H1 (cell line): Measurements from ENCODE around the gene CCDC144A. TPM values are rescaled to one million over a fixed set of nuclear protein-coding genes. Genes with fewer than 3 reads are reported as not detected.
"Not testable (repeated sequence)": the region's sequence is repeated elsewhere in the genome, so short reads cannot be mapped to it uniquely, and the experiment has no call there.

Experiments used
- CTCF ChIA-PET: fragments of 300-600 bp; sonication (Branson Sonifier 250); formaldehyde crosslinking; loops from one replicate; lab custom pipeline; 2021; ENCODE audit not compliant: partially characterized antibody; lab: Charles Lee
- POLR2A ChIA-PET: fragments of 300-600 bp; sonication (Branson Sonifier 250); formaldehyde crosslinking; loops from one replicate; lab custom pipeline; 2021; ENCODE audit warnings: inconsistent platforms; ENCODE audit not compliant: partially characterized antibody; lab: Charles Lee
- DNase-seq, 2 experiments: peaks; one replicate each; pipeline versions ENCODE4 v3.0.0 to v3.0.0-alpha.2; 2010 to 2022; ENCODE audit warnings: low spot score in 2 of 2, low read depth in 1 of 2, mixed read lengths in 1 of 2
- FAIRE-seq: peaks from 2 replicates; lab custom pipeline; 2011; peaks lifted over from hg19 to GRCh38; lab: Jason Lieb, UNC
- H2AFZ ChIP-seq: 2 replicates; pipeline ENCODE4 v1.8.1; 2012; ENCODE audit warnings: low read length, inconsistent platforms
- H2AK5ac ChIP-seq: 2 replicates; pipeline ENCODE4 v1.6.1; 2013; ENCODE audit warnings: low read depth, low read length
- H2BK120ac ChIP-seq: replicated peaks from 2 replicates; pipeline ENCODE3; 2013; ENCODE audit warnings: low read depth, low read length, inconsistent platforms
- H2BK12ac ChIP-seq: 2 replicates; pipeline ENCODE4 v1.6.1; 2013; ENCODE audit warnings: low read depth, low read length
- H2BK15ac ChIP-seq: 2 replicates; pipeline ENCODE4 v1.6.1; 2013; ENCODE audit warnings: low read length
- H2BK20ac ChIP-seq: 2 replicates; pipeline ENCODE4 v1.6.1; 2013; ENCODE audit warnings: low read length
- H2BK5ac ChIP-seq: 2 replicates; pipeline ENCODE4 v1.6.1; 2013; ENCODE audit warnings: low read depth, low read length
- H3K14ac ChIP-seq: 2 replicates; pipeline ENCODE4 v1.6.1; 2013; ENCODE audit warnings: inconsistent platforms; ENCODE audit not compliant: insufficient read length
- H3K18ac ChIP-seq: 2 replicates; pipeline ENCODE4 v1.6.1; 2013; ENCODE audit warnings: low read length; ENCODE audit errors: extremely low read depth
- H3K23ac ChIP-seq: 2 replicates; pipeline ENCODE4 v1.6.1; 2013; ENCODE audit warnings: inconsistent platforms; ENCODE audit not compliant: insufficient read length
- H3K23me2 ChIP-seq: 2 replicates; pipeline ENCODE4 v1.6.1; 2013; ENCODE audit warnings: low read depth, low read length
- H3K27ac ChIP-seq: 2 replicates; pipeline ENCODE4 v1.6.1; 2011; ENCODE audit warnings: low read depth, low read length, inconsistent platforms
- H3K27me3 ChIP-seq, 4 experiments: replicated peaks in 1 of 4; 1 replicate in 1 of 4; 2 replicates in 3 of 4; pipeline versions ENCODE4 v1.6.1 to v1.8.1; 2011 to 2013; ENCODE audit warnings: low read length in 3 of 4, mild to moderate bottlenecking in 3 of 4, inconsistent platforms in 2 of 4, mixed read lengths in 2 of 4, moderate library complexity in 1 of 4; ENCODE audit not compliant: control insufficient read depth in 3 of 4, insufficient read depth in 3 of 4; ENCODE audit errors: extremely low read depth in 1 of 4
- H3K36me3 ChIP-seq, 4 experiments: 2 replicates each; pipeline versions ENCODE4 v1.6.1 to v1.8.1; 2011 to 2013; ENCODE audit warnings: mild to moderate bottlenecking in 4 of 4, low read length in 3 of 4, moderate library complexity in 2 of 4, control low read depth in 1 of 4, inconsistent platforms in 1 of 4; ENCODE audit not compliant: insufficient read depth in 4 of 4, control insufficient read depth in 2 of 4
- H3K4ac ChIP-seq: replicated peaks from 2 replicates; pipeline ENCODE3; 2013; ENCODE audit warnings: low read length, low read depth, mixed read lengths, inconsistent platforms; ENCODE audit not compliant: insufficient read length
- H3K4me1 ChIP-seq, 4 experiments: replicated peaks in 1 of 4; 1 replicate in 1 of 4; 2 replicates in 3 of 4; pipeline versions ENCODE4 v1.6.1 to v1.8.1; 2011 to 2013; ENCODE audit warnings: low read length in 3 of 4, inconsistent platforms in 2 of 4, mixed read lengths in 1 of 4; ENCODE audit not compliant: insufficient read depth in 4 of 4, control insufficient read depth in 3 of 4
- H3K4me2 ChIP-seq, 2 experiments: 2 replicates each; pipeline versions ENCODE4 v1.6.1 to v1.8.1; 2011 to 2013; ENCODE audit warnings: low read depth in 2 of 2, low read length in 2 of 2, control low read depth in 1 of 2, inconsistent platforms in 1 of 2, mild to moderate bottlenecking in 1 of 2; ENCODE audit not compliant: insufficient read depth in 1 of 2
- H3K4me3 ChIP-seq, 4 experiments: fragments of 200-600, 300-600 bp in 1 of 4; sonication (generic), shearing (Covaris generic), sonication (Bioruptor Twin) in 1 of 4; 2 replicates each; pipeline versions ENCODE4 v1.5.1 to v1.8.1; 2011 to 2016; ENCODE audit warnings: low read length in 4 of 4, low read depth in 3 of 4, control low read depth in 2 of 4, inconsistent platforms in 2 of 4, mild to moderate bottlenecking in 2 of 4, mixed read lengths in 1 of 4, moderate library complexity in 1 of 4; ENCODE audit not compliant: insufficient read depth in 2 of 4; ENCODE audit errors: extremely low read depth in 1 of 4
- H3K56ac ChIP-seq: replicated peaks from 2 replicates; pipeline ENCODE3; 2013; ENCODE audit warnings: low read depth, mild to moderate bottlenecking, mixed read lengths, low read length, inconsistent platforms; ENCODE audit not compliant: insufficient read length
- H3K79me1 ChIP-seq: 2 replicates; pipeline ENCODE4 v1.6.1; 2013; ENCODE audit warnings: low read depth, low read length, control low read depth
- H3K79me2 ChIP-seq, 2 experiments: 2 replicates each; pipeline versions ENCODE4 v1.6.1 to v1.8.1; 2012 to 2013; ENCODE audit warnings: low read length in 2 of 2, mild to moderate bottlenecking in 2 of 2, inconsistent platforms in 1 of 2; ENCODE audit not compliant: insufficient read depth in 2 of 2, control insufficient read depth in 1 of 2
- H3K9ac ChIP-seq, 4 experiments: replicated peaks in 1 of 4; 1 replicate in 1 of 4; 2 replicates in 3 of 4; pipeline versions ENCODE4 v1.6.1 to v1.8.1; 2011 to 2013; ENCODE audit warnings: low read depth in 3 of 4, low read length in 3 of 4, control low read depth in 2 of 4, mild to moderate bottlenecking in 2 of 4, moderate library complexity in 2 of 4, inconsistent platforms in 1 of 4; ENCODE audit errors: extremely low read depth in 1 of 4
- H3K9me3 ChIP-seq, 2 experiments: 2 replicates each; pipeline versions ENCODE4 v1.6.1 to v1.8.1; 2012 to 2013; ENCODE audit warnings: mild to moderate bottlenecking in 2 of 2, moderate library complexity in 2 of 2, control low read depth in 1 of 2, inconsistent platforms in 1 of 2, low read depth in 1 of 2, low read length in 1 of 2, mixed read lengths in 1 of 2; ENCODE audit not compliant: insufficient read depth in 2 of 2
- H4K20me1 ChIP-seq, 2 experiments: replicated peaks in 1 of 2; 2 replicates each; pipeline versions ENCODE3 to v1.8.1; 2011 to 2013; ENCODE audit warnings: inconsistent platforms in 2 of 2, low read length in 2 of 2, mild to moderate bottlenecking in 1 of 2; ENCODE audit not compliant: insufficient read depth in 2 of 2, control insufficient read depth in 1 of 2
- H4K5ac ChIP-seq: 2 replicates; pipeline ENCODE4 v1.6.1; 2013; ENCODE audit warnings: low read length, low read depth, mixed read lengths, inconsistent platforms; ENCODE audit not compliant: insufficient read length
- H4K8ac ChIP-seq: 2 replicates; pipeline ENCODE4 v1.8.0; 2013; ENCODE audit warnings: mild to moderate bottlenecking, moderate library complexity, low read length, inconsistent platforms; ENCODE audit not compliant: insufficient read depth; ENCODE audit errors: extremely low read depth
- H4K91ac ChIP-seq: replicated peaks from 2 replicates; pipeline ENCODE3; 2013; ENCODE audit warnings: low read length, mixed read lengths, inconsistent platforms; ENCODE audit not compliant: insufficient read length
- WGBS, 2 experiments: shearing (Covaris generic) in 1 of 2; methylation state at CpG; one replicate each; pipeline versions ENCODE4 v1.1.6 to v1.1.7; 2013 to 2015; ENCODE audit warnings: low lambda C conversion rate in 2 of 2, mixed read lengths in 2 of 2, inconsistent platforms in 1 of 2, low coverage in 1 of 2, missing lambda C conversion rate in 1 of 2; ENCODE audit not compliant: insufficient replicate concordance in 2 of 2, insufficient coverage in 1 of 2, insufficient read length in 1 of 2; ENCODE audit errors: extremely low coverage in 1 of 2, missing lambda C conversion rate in 1 of 2; 5-methylcytosine and 5-hydroxymethylcytosine counted together
- polyA plus RNA-seq, 7 experiments: library from polyadenylated mRNA; depleted of rRNA in 3 of 7; stranded (reverse) in 5 of 7; unstranded in 2 of 7; fragments of >200 nt in 5 of 7; fragments of 200-250 nt in 2 of 7; gene quantifications; 1 replicate in 5 of 7; 2 replicates in 1 of 7; 4 replicates in 1 of 7; pipeline versions ENCODE4 v1.2.1 to v1.2.3, GENCODE V29; 2011 to 2013; ENCODE audit warnings: missing spikeins in 2 of 7, mixed read lengths in 2 of 7
- total RNA-seq: library from RNA; stranded (reverse); fragmentation: NEBNext Ultra II Directional; extraction: Animal tissue kit (Norgen Biotek cat#: 25700); gene quantifications from 2 replicates; pipeline ENCODE4 v1.2.1, GENCODE V29; 2021

Gene CCDC144A
- total and polyA plus RNA-seq, 2 of the 8 experiments (the other 6 are each of a cell fraction or from before 2014, with no cell fraction given), result 0.35 to 1.7 TPM

GRCh38 chr17:16789622-16790021 is 99.6 kb downstream of the CCDC144A start:
- DNase-seq, H3K9ac ChIP-seq, H3K14ac ChIP-seq, H4K20me1 ChIP-seq, H3K56ac ChIP-seq, H3K4me1 ChIP-seq, H4K5ac ChIP-seq, H3K18ac ChIP-seq, H3K4me2 ChIP-seq, CTCF ChIA-PET, H4K91ac ChIP-seq, H3K79me1 ChIP-seq, H2BK15ac ChIP-seq, H3K23ac ChIP-seq, H2AK5ac ChIP-seq, H3K4ac ChIP-seq, H3K4me3 ChIP-seq, FAIRE-seq, H3K36me3 ChIP-seq, H2AFZ ChIP-seq, H4K8ac ChIP-seq, H3K79me2 ChIP-seq, H3K27ac ChIP-seq, POLR2A ChIA-PET, H2BK5ac ChIP-seq, H2BK120ac ChIP-seq, H2BK20ac ChIP-seq, H3K9me3 ChIP-seq, H3K27me3 ChIP-seq, H2BK12ac ChIP-seq, H3K23me2 ChIP-seq: not testable (repeated sequence)
- no CpG with 5 or more reads among the region's 3 CpGs for WGBS, 2 experiments

GRCh38 chr17:16790313-16790871 is 100.4 kb downstream of the CCDC144A start:
- H3K79me2 ChIP-seq, H4K20me1 ChIP-seq, H3K23ac ChIP-seq, H3K9ac ChIP-seq, H2AK5ac ChIP-seq, H3K4ac ChIP-seq, H2BK12ac ChIP-seq, H3K27me3 ChIP-seq, DNase-seq, H2BK5ac ChIP-seq, H4K91ac ChIP-seq, H4K5ac ChIP-seq, H4K8ac ChIP-seq, H2BK15ac ChIP-seq, H3K79me1 ChIP-seq, H3K4me2 ChIP-seq, H3K4me3 ChIP-seq, CTCF ChIA-PET, H2BK120ac ChIP-seq, H3K14ac ChIP-seq, H2BK20ac ChIP-seq, H3K18ac ChIP-seq, H3K27ac ChIP-seq, H3K36me3 ChIP-seq, H3K9me3 ChIP-seq, H3K23me2 ChIP-seq, POLR2A ChIA-PET, H3K56ac ChIP-seq, H3K4me1 ChIP-seq, H2AFZ ChIP-seq, FAIRE-seq: not testable (repeated sequence)
- WGBS, 2 experiments, result 95% methylated on average over 6 of the region's 9 CpGs; no CpG with 5 or more reads in 1 of the 2 experiments
